Stomach (tissue), 9 donors: Measurements from ENCODE around the gene RNF175. TPM values are rescaled to one million over a fixed set of nuclear protein-coding genes. Genes with fewer than 3 reads are reported as not detected.
A peak's percentile ranks its signal among the peaks of the same experiment; 100 is the strongest.
"Not testable (repeated sequence)": the region's sequence is repeated elsewhere in the genome, so short reads cannot be mapped to it uniquely, and the experiment has no call there.

Source experiments
- DNase-seq, 2 donors: peaks; one replicate each; pipeline versions ENCODE4 v3.0.0 to v3.0.0-alpha.2; 2013 to 2019
- H3K27ac ChIP-seq, 5 donors: fragments of 200-600 bp in 4 of 5; sonication (generic) in 4 of 5; one replicate each; pipeline ENCODE4 v1.5.1; 2013 to 2019; ENCODE audit warnings: mild to moderate bottlenecking in 1 of 5, moderate library complexity in 1 of 5
- H3K27me3 ChIP-seq, 3 donors: fragments of 200-600 bp; sonication (generic); one replicate each; pipeline ENCODE4 v1.5.1; 2017 to 2019; ENCODE audit warnings: mixed run types in 1 of 3
- H3K36me3 ChIP-seq, 4 donors: fragments of 200-600 bp; sonication (generic); 1 replicate in 3 of 4; 2 replicates in 1 of 4; pipeline ENCODE4 v1.5.1; 2016 to 2019
- H3K4me1 ChIP-seq, 4 donors: fragments of 200-600 bp; sonication (generic); one replicate each; pipeline ENCODE4 v1.5.1; 2016 to 2019
- H3K4me3 ChIP-seq, 4 donors: fragments of 200-600 bp; sonication (generic) in 3 of 4; one replicate each; pipeline ENCODE4 v1.5.1; 2016 to 2019; ENCODE audit warnings: mild to moderate bottlenecking in 1 of 4
- H3K9me3 ChIP-seq, 4 donors: fragments of 200-600 bp; sonication (generic); one replicate each; pipeline ENCODE4 v1.5.1; 2016 to 2019
- CTCF ChIP-seq, 7 experiments: fragments of 450-650 bp in 4 of 7; fragments of 200-600 bp in 3 of 7; sonication (generic) in 3 of 7; IDR thresholded peaks; one replicate each; pipeline ENCODE4 v1.5.1; 2016 to 2019; ENCODE audit warnings: antibody characterized with exemption in 7 of 7, control low read depth in 2 of 7, mild to moderate bottlenecking in 1 of 7
- EP300 ChIP-seq: sonication (generic); formaldehyde crosslinking; IDR thresholded peaks from one replicate; pipeline ENCODE4 v1.6.1; 2017; ENCODE audit warnings: antibody characterized with exemption
- POLR2A ChIP-seq, 4 donors: fragments of 450-650 bp; IDR thresholded peaks; one replicate each; pipeline ENCODE4 v1.6.1; 2016; ENCODE audit warnings: antibody characterized with exemption in 4 of 4, control low read depth in 2 of 4, mild to moderate bottlenecking in 1 of 4, moderate library complexity in 1 of 4
- POLR2AphosphoS5 ChIP-seq, 3 donors: sonication (generic); formaldehyde crosslinking; IDR thresholded peaks; one replicate each; pipeline ENCODE4 v1.6.1; 2016; ENCODE audit warnings: antibody characterized with exemption in 3 of 3
- WGBS, 5 donors: extraction: QIAGEN DNeasy Blood & Tissue Kit in 3 of 5; methylation state at CpG; one replicate each; pipeline versions ENCODE4 v1.1.5 to v1.1.7; 2013 to 2018; 5-methylcytosine and 5-hydroxymethylcytosine counted together
- intact Hi-C: fragments of 100-400 bp; cut with DNase I; formaldehyde crosslinking; loops from one replicate; pipeline ENCODE4 v1.15.1; 2023; ENCODE audit warnings: low total_unique reads
- polyA plus RNA-seq, 3 donors: library from polyadenylated mRNA; stranded (reverse); fragments of 200-250 nt; gene quantifications; one replicate each; pipeline ENCODE4 v1.2.3, GENCODE V29; 2013
- total RNA-seq, 5 donors: library from RNA; depleted of rRNA; stranded (reverse); fragments of >200 nt; gene quantifications; one replicate each; pipeline versions ENCODE4 v1.1.0 to v1.2.3, GENCODE V29; 2014 to 2016
- donor health status: healthy with polysubstance abuse.
- donor health status: Bipolar disorder and iron deficiency.
- donor health status: healthy.

The RNF175 gene
- total and polyA plus RNA-seq, 8 donors, result 1.3 TPM; not detected in 7

GRCh38 chr4:153676984-153677383, 82.8 kb downstream of the RNF175 start:
- peak in 1 of 2 donors; percentile 26 for DNase-seq
- intact Hi-C loops, result no loop called here
- Histone ChIP-seq H3K27ac (no peak overlapping the region), H3K4me1 (no peaks in the 10 kb centered on the region), H3K9me3 (peaks cover 0 to 19% (median 17%) of the 10 kb centered on the region in 4 donors), H3K36me3 (no peaks in the 10 kb centered on the region), H3K4me3 (no peak overlapping the region), H3K27me3 (no peaks in the 10 kb centered on the region)
- no peak for TF ChIP-seq POLR2A (IDR thresholded peaks at IDR 0.05)
- no peak for TF ChIP-seq EP300
- TF ChIP-seq POLR2AphosphoS5 (IDR thresholded peaks at IDR 0.05), result no peak
- TF ChIP-seq CTCF (IDR thresholded peaks at IDR 0.05), result no peak
- 30 to 66% (median 58%) methylated on average over 1 of the region's 1 CpG for WGBS, 5 donors

- intact Hi-C loops, result no loop called here
- Histone ChIP-seq H3K36me3 (no peaks in the 10 kb centered on the region), H3K27me3 (no peaks in the 10 kb centered on the region), H3K27ac (no peak overlapping the region), H3K4me1 (no peaks in the 10 kb centered on the region), H3K4me3 (no peak overlapping the region), H3K9me3 (peaks cover 0 to 19% (median 17%) of the 10 kb centered on the region in 4 donors)
- no peak for DNase-seq
- 86 to 91% (median 87%) methylated on average over 5 of the region's 5 CpGs for WGBS, 5 donors
- TF ChIP-seq CTCF (IDR thresholded peaks at IDR 0.05), result no peak
- no peak for TF ChIP-seq POLR2AphosphoS5 (IDR thresholded peaks at IDR 0.05)
- TF ChIP-seq POLR2A (IDR thresholded peaks at IDR 0.05), result no peak
- TF ChIP-seq EP300, result no peak
These were observed 83.3 kb downstream of the RNF175 start for GRCh38 chr4:153676486-153676885.

DNA sequence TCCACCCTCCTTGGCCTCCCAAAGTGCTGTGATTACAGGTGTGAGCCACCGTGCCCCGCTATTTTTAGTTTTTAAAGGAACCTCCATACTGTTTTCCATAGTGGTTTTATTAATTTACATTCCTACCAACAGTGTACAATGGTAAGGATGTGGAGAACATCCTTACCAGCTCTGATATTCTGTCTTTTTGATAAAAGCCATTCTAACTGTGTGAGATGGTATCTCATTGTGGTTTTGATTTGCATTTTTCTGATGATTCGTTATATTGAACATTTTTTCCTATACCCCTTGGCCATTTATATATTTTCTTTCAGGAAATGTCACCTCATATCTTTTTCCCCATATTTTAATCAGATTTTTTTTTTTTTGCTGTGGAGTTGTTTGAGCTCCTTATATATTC, 90.0 kb downstream of the RNF175 start:
- DNase-seq, result no peak
- H3K4me1 ChIP-seq, result no peaks in the 10 kb centered on the region
- no peaks in the 10 kb centered on the region for H3K36me3 ChIP-seq
- H3K27ac ChIP-seq, result no peak overlapping the region
- no peaks in the 10 kb centered on the region for H3K27me3 ChIP-seq
- intact Hi-C loops, result no loop called here
- peaks cover 0 to under 1% (median under 1%) of the 10 kb centered on the region in 4 donors for H3K9me3 ChIP-seq
- TF ChIP-seq POLR2AphosphoS5 (IDR thresholded peaks at IDR 0.05) (no peak), POLR2A (IDR thresholded peaks at IDR 0.05) (no peak), EP300 (no peak), CTCF (IDR thresholded peaks at IDR 0.05) (no peak)
- H3K4me3 ChIP-seq, result no peak overlapping the region
- WGBS, 5 donors, result 48 to 71% (median 54%) methylated on average over 3 of the region's 3 CpGs

GRCh38 chr4:153668647-153669046, 91.2 kb downstream of the RNF175 start:
- WGBS, 5 donors, result 36 to 72% (median 50%) methylated on average over 2 of the region's 2 CpGs
- TF ChIP-seq POLR2A (IDR thresholded peaks at IDR 0.05) (no peak), EP300 (no peak), CTCF (IDR thresholded peaks at IDR 0.05) (no peak), POLR2AphosphoS5 (IDR thresholded peaks at IDR 0.05) (no peak)
- H3K36me3 ChIP-seq, result no peaks in the 10 kb centered on the region
- intact Hi-C loops, result no loop called here
- no peaks in the 10 kb centered on the region for H3K9me3 ChIP-seq
- DNase-seq, result no peak
- no peaks in the 10 kb centered on the region for H3K4me1 ChIP-seq
- H3K4me3 ChIP-seq, result no peak overlapping the region
- H3K27ac ChIP-seq, result no peak overlapping the region
- H3K27me3 ChIP-seq, result no peaks in the 10 kb centered on the region

- H3K4me1 ChIP-seq, H3K36me3 ChIP-seq, intact Hi-C loops, H3K27me3 ChIP-seq, H3K4me3 ChIP-seq, H3K27ac ChIP-seq, H3K9me3 ChIP-seq, DNase-seq: not testable (repeated sequence)
- WGBS, 5 donors, result 29 to 44% (median 36%) methylated on average over 1 of the region's 1 CpG
These were observed 93.3 kb downstream of the RNF175 start for GRCh38 chr4:153666505-153666904.
